Loucy (cell line): ENCODE measurements around the gene PIP4P1.

Source experiments
- CTCF ChIP-seq: fragments of 200-600 bp; sonication (generic); conservative IDR thresholded peaks from 2 replicates; pipeline ENCODE4 v1.5.1; 2014; ENCODE audit warnings: mild to moderate bottlenecking, antibody characterized with exemption, low read length
- EZH2phosphoT487 ChIP-seq: fragments of 200-600 bp; IDR thresholded peaks from 2 replicates; pipeline ENCODE4 v1.6.1; 2018; ENCODE audit warnings: antibody characterized with exemption, mild to moderate bottlenecking, moderate library complexity, borderline replicate concordance

GRCh38 chr14:20498622-20499021 is 37.4 kb upstream of the PIP4P1 start:
- TF ChIP-seq EZH2phosphoT487 (no peak), CTCF (no peak)
